Measurements from ENCODE around the gene PPARD. TPM values are rescaled to one million over a fixed set of nuclear protein-coding genes. Genes with fewer than 3 reads are reported as not detected.

The PPARD gene
- total RNA-seq, 2 experiments from 2014 or later: 16.5 to 19.2 TPM

- H3K27me3 Mint-ChIP-seq: no peaks in the 10 kb centered on the region
- no peak overlapping the region for H3K4me3 Mint-ChIP-seq
- ATAC-seq (no peak), DNase-seq (no peak)
- H3K4me1 Mint-ChIP-seq: peaks cover 51% of the 10 kb centered on the region
- intact Hi-C loops (cut with DNase I, micrococcal nuclease): no loop called here
- no peak overlapping the region for H3K27ac Mint-ChIP-seq
- POLR2A ChIA-PET: no interaction called here
- no peaks in the 10 kb centered on the region for H3K9me3 Mint-ChIP-seq (ENCODE audit: low read depth)
- CTCF ChIA-PET: interaction anchor here (0.7 to 1.2 kb wide), 3 partner anchors 9 to 643 kb away, joined by 3 read pairs; no protein-coding TSS in a partner anchor
- H3K36me3 Mint-ChIP-seq (ENCODE audit: low read depth): peaks cover 33% of the 10 kb centered on the region
Measured at GRCh38 chr6:35356391-35356790, 14.0 kb downstream of the PPARD start.

- intact Hi-C loops (cut with DNase I, micrococcal nuclease): no loop called here
- H3K27ac Mint-ChIP-seq: no peak overlapping the region
Measured at GRCh38 chr6:35357677-35358076, 15.3 kb downstream of the PPARD start.

GRCh38 chr6:35358086-35358485 lies 15.7 kb downstream of the PPARD start:
- peaks cover 22% of the 10 kb centered on the region for H3K36me3 Mint-ChIP-seq (ENCODE audit: low read depth)
- no peak overlapping the region for H3K27ac Mint-ChIP-seq
- no peaks in the 10 kb centered on the region for H3K27me3 Mint-ChIP-seq
- H3K4me3 Mint-ChIP-seq: no peak overlapping the region
- CTCF ChIA-PET: interaction anchor here (1.0 kb wide), 1 partner anchor 110 kb away, joined by 3 read pairs; no protein-coding TSS in a partner anchor
- DNase-seq (no peak), ATAC-seq (no peak)
- H3K4me1 Mint-ChIP-seq: peaks cover 59% of the 10 kb centered on the region
- POLR2A ChIA-PET: interaction anchor here (0.7 kb wide), 1 partner anchor 243 kb away, joined by 3 read pairs; no protein-coding TSS in a partner anchor
- intact Hi-C loops (cut with DNase I, micrococcal nuclease): no loop called here
- no peaks in the 10 kb centered on the region for H3K9me3 Mint-ChIP-seq (ENCODE audit: low read depth)

More at GRCh38 chr6:35357677-35358076, 15.3 kb downstream of the PPARD start:
- H3K4me3 Mint-ChIP-seq: no peak overlapping the region
- H3K36me3 Mint-ChIP-seq (ENCODE audit: low read depth): peaks cover 24% of the 10 kb centered on the region
- CTCF ChIA-PET: interaction anchor here (1.0 kb wide), 2 partner anchors 110 to 195 kb away, joined by 3 read pairs; no protein-coding TSS in a partner anchor
- ATAC-seq (no peak), DNase-seq (no peak)
- peaks cover 59% of the 10 kb centered on the region for H3K4me1 Mint-ChIP-seq
- H3K9me3 Mint-ChIP-seq (ENCODE audit: low read depth): no peaks in the 10 kb centered on the region
- H3K27me3 Mint-ChIP-seq: no peaks in the 10 kb centered on the region
- POLR2A ChIA-PET: interaction anchor here (0.7 kb wide), 1 partner anchor 243 kb away, joined by 3 read pairs; no protein-coding TSS in a partner anchor

- Mint-ChIP-seq H3K4me3 (no peak overlapping the region), H3K9me3 (ENCODE audit: low read depth) (no peaks in the 10 kb centered on the region), H3K27me3 (no peaks in the 10 kb centered on the region), H3K27ac (no peak overlapping the region), H3K4me1 (peaks cover 57% of the 10 kb centered on the region), H3K36me3 (ENCODE audit: low read depth) (peaks cover 17% of the 10 kb centered on the region)
- ChIA-PET CTCF (interaction anchor here (0.5 kb wide), 1 partner anchor 108 kb away, joined by 3 read pairs; no protein-coding TSS in a partner anchor), POLR2A (no interaction called here)
- intact Hi-C loops (cut with DNase I, micrococcal nuclease): no loop called here
- no peak for ATAC-seq
- no peak for DNase-seq
Measured at GRCh38 chr6:35359346-35359743, 17.0 kb downstream of the PPARD start.

GRCh38 chr6:35359744-35360348 lies 17.5 kb downstream of the PPARD start:
- peaks cover 12% of the 10 kb centered on the region for H3K36me3 Mint-ChIP-seq (ENCODE audit: low read depth)
- ChIA-PET CTCF (interaction anchor here (1.8 kb wide), 1 partner anchor 10 kb away, joined by 4 read pairs; no protein-coding TSS in a partner anchor), POLR2A (interaction anchor here (1.0 kb wide), 1 partner anchor 8 kb away, joined by 5 read pairs; no protein-coding TSS in a partner anchor)
- no peak for ATAC-seq
- no peaks in the 10 kb centered on the region for H3K27me3 Mint-ChIP-seq
- H3K4me1 Mint-ChIP-seq: peaks cover 52% of the 10 kb centered on the region
- H3K9me3 Mint-ChIP-seq (ENCODE audit: low read depth): no peaks in the 10 kb centered on the region
- H3K4me3 Mint-ChIP-seq: no peak overlapping the region
- intact Hi-C loops (cut with DNase I, micrococcal nuclease): no loop called here
- no peak for DNase-seq
- H3K27ac Mint-ChIP-seq: no peak overlapping the region

- CTCF ChIA-PET: interaction anchor here (0.9 to 1.8 kb wide), 2 partner anchors 11 to 48 kb away, joined by 3 to 4 read pairs; no protein-coding TSS in a partner anchor
- H3K4me1 Mint-ChIP-seq: peaks cover 52% of the 10 kb centered on the region
- POLR2A ChIA-PET: interaction anchor here (1.0 kb wide), 1 partner anchor 8 kb away, joined by 5 read pairs; no protein-coding TSS in a partner anchor
- intact Hi-C loops (cut with DNase I, micrococcal nuclease): no loop called here
- H3K27me3 Mint-ChIP-seq: no peaks in the 10 kb centered on the region
- peaks cover 13% of the 10 kb centered on the region for H3K36me3 Mint-ChIP-seq (ENCODE audit: low read depth)
- H3K4me3 Mint-ChIP-seq: no peak overlapping the region
- H3K9me3 Mint-ChIP-seq (ENCODE audit: low read depth): no peaks in the 10 kb centered on the region
- no peak overlapping the region for H3K27ac Mint-ChIP-seq
- no peak for DNase-seq
- peak; percentile 9 for ATAC-seq
Measured at GRCh38 chr6:35360349-35361138, 18.2 kb downstream of the PPARD start.

GRCh38 chr6:35362200-35362599 lies 19.8 kb downstream of the PPARD start:
- ATAC-seq (no peak), DNase-seq (no peak)
- H3K4me1 Mint-ChIP-seq: peaks cover 56% of the 10 kb centered on the region
- no peaks in the 10 kb centered on the region for H3K9me3 Mint-ChIP-seq (ENCODE audit: low read depth)
- CTCF ChIA-PET: no interaction called here
- no peaks in the 10 kb centered on the region for H3K27me3 Mint-ChIP-seq
- no peak overlapping the region for H3K27ac Mint-ChIP-seq
- POLR2A ChIA-PET: no interaction called here
- H3K4me3 Mint-ChIP-seq: no peak overlapping the region
- intact Hi-C loops (cut with DNase I, micrococcal nuclease): no loop called here
- peaks cover 14% of the 10 kb centered on the region for H3K36me3 Mint-ChIP-seq (ENCODE audit: low read depth)

GRCh38 chr6:35363293-35363750 lies 21.0 kb downstream of the PPARD start:
- H3K27me3 Mint-ChIP-seq: no peaks in the 10 kb centered on the region
- intact Hi-C loops (cut with DNase I, micrococcal nuclease): no loop called here
- ATAC-seq (no peak), DNase-seq (no peak)
- H3K27ac Mint-ChIP-seq: no peak overlapping the region
- peaks cover 61% of the 10 kb centered on the region for H3K4me1 Mint-ChIP-seq
- H3K9me3 Mint-ChIP-seq (ENCODE audit: low read depth): no peaks in the 10 kb centered on the region
- peaks cover 21% of the 10 kb centered on the region for H3K36me3 Mint-ChIP-seq (ENCODE audit: low read depth)
- ChIA-PET POLR2A (no interaction called here), CTCF (interaction anchor here (0.9 kb wide), 1 partner anchor 17 kb away, joined by 3 read pairs; no protein-coding TSS in a partner anchor)
- no peak overlapping the region for H3K4me3 Mint-ChIP-seq

- Mint-ChIP-seq H3K4me3 (no peak overlapping the region), H3K27ac (peak overlapping the region; percentile 69), H3K27me3 (no peaks in the 10 kb centered on the region), H3K4me1 (peaks cover 66% of the 10 kb centered on the region), H3K9me3 (ENCODE audit: low read depth) (no peaks in the 10 kb centered on the region), H3K36me3 (ENCODE audit: low read depth) (peaks cover 24% of the 10 kb centered on the region)
- DNase-seq: peak; percentile 18
- POLR2A ChIA-PET: no interaction called here
- intact Hi-C loops (cut with DNase I, micrococcal nuclease): no loop called here
- CTCF ChIA-PET: interaction anchor here (0.6 to 1.2 kb wide), 5 partner anchors 9 to 1755 kb away, joined by 3 read pairs; no protein-coding TSS in a partner anchor
- no peak for ATAC-seq
Measured at GRCh38 chr6:35365594-35366203, 23.3 kb downstream of the PPARD start.

GRCh38 chr6:35366204-35366596 lies 23.8 kb downstream of the PPARD start:
- H3K27ac Mint-ChIP-seq: peak overlapping the region; percentile 69
- peaks cover 68% of the 10 kb centered on the region for H3K4me1 Mint-ChIP-seq
- H3K27me3 Mint-ChIP-seq: no peaks in the 10 kb centered on the region
- CTCF ChIA-PET: interaction anchor here (0.6 to 1.2 kb wide), 4 partner anchors 10 to 1756 kb away, joined by 3 read pairs; no protein-coding TSS in a partner anchor
- no peaks in the 10 kb centered on the region for H3K9me3 Mint-ChIP-seq (ENCODE audit: low read depth)
- DNase-seq (no peak), ATAC-seq (no peak)
- intact Hi-C loops (cut with DNase I, micrococcal nuclease): no loop called here
- H3K4me3 Mint-ChIP-seq: no peak overlapping the region
- POLR2A ChIA-PET: no interaction called here
- peaks cover 24% of the 10 kb centered on the region for H3K36me3 Mint-ChIP-seq (ENCODE audit: low read depth)

- DNase-seq (no peak), ATAC-seq (no peak)
- Mint-ChIP-seq H3K36me3 (ENCODE audit: low read depth) (peaks cover 27% of the 10 kb centered on the region), H3K9me3 (ENCODE audit: low read depth) (no peaks in the 10 kb centered on the region), H3K4me3 (no peak overlapping the region), H3K4me1 (peaks cover 64% of the 10 kb centered on the region), H3K27ac (peak overlapping the region; percentile 25), H3K27me3 (no peaks in the 10 kb centered on the region)
- CTCF ChIA-PET: interaction anchor here (0.7 to 1.4 kb wide), 3 partner anchors 59 to 82 kb away, joined by 3 to 5 read pairs (median 4); no protein-coding TSS in a partner anchor
- intact Hi-C loops (cut with DNase I, micrococcal nuclease): loop anchor here in 1 of 2 experiments (1.0 kb wide), 2 partner anchors 65 to 85 kb away; partner anchors contain the start of gene FANCE
- POLR2A ChIA-PET: interaction anchor here (1.1 kb wide), 2 partner anchors 8 to 19 kb away, joined by 3 to 5 read pairs; no protein-coding TSS in a partner anchor
Measured at GRCh38 chr6:35367646-35368037, 25.3 kb downstream of the PPARD start.

Data from activated CD4-positive, alpha-beta T cell treated with anti-CD3 and anti-CD28 coated beads for 36 hours (primary cell).